Activated naive CD8-positive, alpha-beta T cell (primary cell): ENCODE measurements around the gene TLX2.

Experiments used
- H3K27ac Mint-ChIP-seq: one replicate; pipeline ENCODE4 v1.8.0; 2021; ENCODE audit warnings: mixed read lengths
- H3K27me3 Mint-ChIP-seq: one replicate; pipeline ENCODE4 v1.8.0; 2021; ENCODE audit warnings: mixed read lengths
- H3K36me3 Mint-ChIP-seq: one replicate; pipeline ENCODE4 v1.8.0; 2021; ENCODE audit warnings: mixed read lengths
- H3K4me1 Mint-ChIP-seq: one replicate; pipeline ENCODE4 v1.8.0; 2021; ENCODE audit warnings: low read depth, mixed read lengths
- H3K4me3 Mint-ChIP-seq: one replicate; pipeline ENCODE4 v1.8.0; 2021; ENCODE audit warnings: mild to moderate bottlenecking, mixed read lengths
- H3K9me3 Mint-ChIP-seq: one replicate; pipeline ENCODE4 v1.8.0; 2021; ENCODE audit warnings: low read depth, mixed read lengths

The TLX2 gene

GRCh38 chr2:74488643-74489481 is 25.4 kb upstream of the TLX2 start:
- no peak overlapping the region for H3K27ac Mint-ChIP-seq
- peaks cover 8% of the 10 kb centered on the region for H3K4me1 Mint-ChIP-seq
- H3K27me3 Mint-ChIP-seq = no peaks in the 10 kb centered on the region
- no peak overlapping the region for H3K4me3 Mint-ChIP-seq
- no peaks in the 10 kb centered on the region for H3K9me3 Mint-ChIP-seq
- peaks cover 11% of the 10 kb centered on the region for H3K36me3 Mint-ChIP-seq

GRCh38 chr2:74489906-74490305 is 24.3 kb upstream of the TLX2 start:
- Mint-ChIP-seq H3K9me3 (no peaks in the 10 kb centered on the region), H3K36me3 (peaks cover 15% of the 10 kb centered on the region), H3K27ac (no peak overlapping the region), H3K27me3 (no peaks in the 10 kb centered on the region), H3K4me3 (no peak overlapping the region), H3K4me1 (peaks cover 6% of the 10 kb centered on the region)

- peaks cover 15% of the 10 kb centered on the region for H3K36me3 Mint-ChIP-seq
- no peak overlapping the region for H3K27ac Mint-ChIP-seq
- no peaks in the 10 kb centered on the region for H3K27me3 Mint-ChIP-seq
- H3K4me1 Mint-ChIP-seq = peaks cover under 1% of the 10 kb centered on the region
- no peak overlapping the region for H3K4me3 Mint-ChIP-seq
- no peaks in the 10 kb centered on the region for H3K9me3 Mint-ChIP-seq
These were observed 22.4 kb upstream of the TLX2 start for GRCh38 chr2:74491648-74492544.

- Mint-ChIP-seq H3K27ac (no peak overlapping the region), H3K9me3 (no peaks in the 10 kb centered on the region), H3K36me3 (peaks cover 15% of the 10 kb centered on the region), H3K4me3 (no peak overlapping the region), H3K4me1 (peaks cover 7% of the 10 kb centered on the region), H3K27me3 (no peaks in the 10 kb centered on the region)
These were observed 20.7 kb upstream of the TLX2 start for GRCh38 chr2:74493546-74493945.

GRCh38 chr2:74495440-74495839 is 18.8 kb upstream of the TLX2 start:
- Mint-ChIP-seq H3K9me3 (no peaks in the 10 kb centered on the region), H3K27me3 (peaks cover 4% of the 10 kb centered on the region), H3K4me1 (peaks cover 14% of the 10 kb centered on the region), H3K4me3 (no peak overlapping the region), H3K27ac (no peak overlapping the region), H3K36me3 (peaks cover 10% of the 10 kb centered on the region)

- H3K4me1 Mint-ChIP-seq = peaks cover 20% of the 10 kb centered on the region
- H3K27me3 Mint-ChIP-seq = peaks cover 11% of the 10 kb centered on the region
- H3K27ac Mint-ChIP-seq = no peak overlapping the region
- peak overlapping the region; percentile 91 for H3K4me3 Mint-ChIP-seq
- H3K9me3 Mint-ChIP-seq = no peaks in the 10 kb centered on the region
- H3K36me3 Mint-ChIP-seq = peaks cover 9% of the 10 kb centered on the region
These were observed 17.1 kb upstream of the TLX2 start for GRCh38 chr2:74496997-74497776.

- peaks cover 26% of the 10 kb centered on the region for H3K4me1 Mint-ChIP-seq
- H3K4me3 Mint-ChIP-seq = peak overlapping the region; percentile 91
- H3K36me3 Mint-ChIP-seq = peaks cover 9% of the 10 kb centered on the region
- peak overlapping the region; percentile 66 for H3K27ac Mint-ChIP-seq
- peaks cover 11% of the 10 kb centered on the region for H3K27me3 Mint-ChIP-seq
- no peaks in the 10 kb centered on the region for H3K9me3 Mint-ChIP-seq
These were observed 16.3 kb upstream of the TLX2 start for GRCh38 chr2:74497777-74498499.

GRCh38 chr2:74498500-74499266 is 15.6 kb upstream of the TLX2 start:
- Mint-ChIP-seq H3K27me3 (peaks cover 11% of the 10 kb centered on the region), H3K4me3 (peak overlapping the region; percentile 91), H3K4me1 (peaks cover 30% of the 10 kb centered on the region), H3K36me3 (peaks cover 8% of the 10 kb centered on the region), H3K9me3 (no peaks in the 10 kb centered on the region), H3K27ac (peak overlapping the region; percentile 66)

- Mint-ChIP-seq H3K36me3 (peaks cover 4% of the 10 kb centered on the region), H3K27ac (peak within 1 kb of the TSS; percentile 66), H3K27me3 (peaks cover 13% of the 10 kb centered on the region), H3K9me3 (no peaks in the 10 kb centered on the region), H3K4me3 (peak within 1 kb of the TSS; percentile 91), H3K4me1 (peaks cover 35% of the 10 kb centered on the region)
These were observed 14.8 kb upstream of the TLX2 start, which contains the start of gene LBX2 for GRCh38 chr2:74499267-74499939. TSS of gene LBX2 (minus strand) at chr2:74499603. CDS start at chr2:74499537, 66 bp downstream.

GRCh38 chr2:74499940-74500577 is 14.2 kb upstream of the TLX2 start:
- peak overlapping the region; percentile 15 for H3K4me3 Mint-ChIP-seq
- H3K27ac Mint-ChIP-seq = no peak overlapping the region
- H3K27me3 Mint-ChIP-seq = peaks cover 18% of the 10 kb centered on the region
- H3K4me1 Mint-ChIP-seq = peaks cover 40% of the 10 kb centered on the region
- peaks cover 11% of the 10 kb centered on the region for H3K36me3 Mint-ChIP-seq
- H3K9me3 Mint-ChIP-seq = no peaks in the 10 kb centered on the region

GRCh38 chr2:74500578-74500946 is 13.7 kb upstream of the TLX2 start:
- Mint-ChIP-seq H3K27ac (no peak overlapping the region), H3K27me3 (peaks cover 22% of the 10 kb centered on the region), H3K4me3 (no peak overlapping the region), H3K9me3 (no peaks in the 10 kb centered on the region), H3K36me3 (peaks cover 13% of the 10 kb centered on the region), H3K4me1 (peaks cover 42% of the 10 kb centered on the region)

GRCh38 chr2:74501335-74502071 is 12.7 kb upstream of the TLX2 start:
- H3K4me1 Mint-ChIP-seq = peaks cover 46% of the 10 kb centered on the region
- H3K36me3 Mint-ChIP-seq = peaks cover 15% of the 10 kb centered on the region
- H3K9me3 Mint-ChIP-seq = no peaks in the 10 kb centered on the region
- peaks cover 23% of the 10 kb centered on the region for H3K27me3 Mint-ChIP-seq
- peak overlapping the region; percentile 71 for H3K4me3 Mint-ChIP-seq
- no peak overlapping the region for H3K27ac Mint-ChIP-seq
